GM19025 (cell line): ENCODE measurements around the gene KDM4B.

Experiments
- ATAC-seq: cut with Tn5 transposase; IDR thresholded peaks from one replicate; pipeline ENCODE4 v1.9.1; 2021; ENCODE audit warnings: mild to moderate bottlenecking, low read depth, moderate library complexity; ENCODE audit not compliant: unreplicated experiment

The KDM4B gene

GRCh38 chr19:4983346-4984105 lies 14.6 kb downstream of the KDM4B start:
- no peak for ATAC-seq

DNA sequence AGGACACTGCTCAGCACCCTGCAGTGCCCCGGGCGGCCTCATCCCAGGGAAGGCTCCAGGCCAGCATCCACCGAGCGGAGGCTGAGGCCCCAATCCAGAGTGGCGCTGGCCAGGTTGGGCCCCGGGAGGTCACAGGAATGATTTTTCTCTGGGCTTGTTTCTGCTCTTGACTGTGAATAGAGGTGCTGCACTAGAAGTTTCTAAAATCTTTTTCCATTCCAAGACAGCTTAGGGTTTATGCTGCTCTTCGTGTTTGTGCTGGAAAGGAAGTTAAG lies 15.1 kb downstream of the KDM4B start:
- no peak for ATAC-seq

- ATAC-seq = no peak
Measured at GRCh38 chr19:4984438-4984990, 15.6 kb downstream of the KDM4B start.

GRCh38 chr19:4985551-4985991 lies 16.7 kb downstream of the KDM4B start:
- ATAC-seq = no peak

- ATAC-seq = no peak
Measured at GRCh38 chr19:4986056-4986455, 17.1 kb downstream of the KDM4B start.

- no peak for ATAC-seq
Measured at GRCh38 chr19:4986471-4986891, 17.6 kb downstream of the KDM4B start.

GRCh38 chr19:4987256-4987655 lies 18.3 kb downstream of the KDM4B start:
- no peak for ATAC-seq

DNA sequence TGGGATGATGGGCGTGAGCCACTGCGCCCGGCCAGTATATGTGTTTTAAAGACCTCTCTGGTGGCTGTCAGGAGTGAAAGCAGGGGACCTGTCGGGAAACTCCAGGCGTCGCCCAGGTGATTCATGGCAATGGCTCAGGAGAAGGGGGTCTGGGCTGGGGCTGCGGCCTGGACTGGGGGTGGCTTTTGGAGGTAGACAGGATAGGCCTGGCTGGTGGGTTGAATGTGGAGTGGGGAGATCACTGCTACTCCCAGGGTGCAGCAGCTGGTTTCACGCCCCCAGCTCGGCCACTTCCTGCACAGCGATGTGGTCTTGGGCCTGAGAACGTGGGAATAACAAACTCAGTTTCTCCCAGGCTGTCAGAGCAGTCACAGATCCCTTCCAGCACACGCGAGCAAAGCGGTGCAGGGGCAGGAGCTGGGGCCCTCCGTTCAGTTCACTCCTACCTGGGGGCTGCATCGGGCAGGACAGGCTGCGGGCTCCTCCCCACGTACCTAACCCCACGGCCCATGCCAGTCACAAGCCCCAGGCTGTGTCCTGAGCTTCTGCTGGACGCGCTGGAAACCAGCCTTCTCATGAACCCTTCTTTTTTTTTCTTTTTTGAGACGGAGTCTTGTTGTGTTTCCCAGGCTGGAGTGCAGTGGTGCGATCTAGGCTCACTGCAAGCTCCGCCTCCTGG lies 18.9 kb downstream of the KDM4B start:
- ATAC-seq = no peak

DNA sequence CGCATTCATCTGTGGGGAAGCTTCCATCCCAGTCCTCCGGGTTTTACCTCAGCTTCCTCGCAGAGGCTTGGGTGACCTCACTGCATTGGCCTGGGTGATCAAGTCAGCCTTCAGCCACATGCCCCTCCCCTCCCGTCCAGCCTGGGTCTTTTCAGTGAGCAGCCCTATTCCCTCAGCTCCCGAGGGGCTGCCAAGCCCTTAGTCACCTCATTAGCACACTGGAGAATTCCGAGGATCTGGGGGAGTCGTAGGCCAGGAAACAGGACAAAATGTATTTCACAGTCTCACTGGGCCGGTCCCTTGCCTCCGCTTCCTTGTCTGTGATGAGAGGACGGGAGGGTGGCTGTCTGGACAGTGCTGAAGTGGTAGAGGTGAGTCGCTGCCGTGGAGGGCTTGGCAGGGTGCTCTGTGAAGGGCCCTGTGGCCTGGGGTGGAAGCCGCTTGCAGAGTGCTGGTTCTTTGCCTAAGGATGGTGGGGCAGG lies 19.9 kb downstream of the KDM4B start:
- ATAC-seq = no peak

DNA sequence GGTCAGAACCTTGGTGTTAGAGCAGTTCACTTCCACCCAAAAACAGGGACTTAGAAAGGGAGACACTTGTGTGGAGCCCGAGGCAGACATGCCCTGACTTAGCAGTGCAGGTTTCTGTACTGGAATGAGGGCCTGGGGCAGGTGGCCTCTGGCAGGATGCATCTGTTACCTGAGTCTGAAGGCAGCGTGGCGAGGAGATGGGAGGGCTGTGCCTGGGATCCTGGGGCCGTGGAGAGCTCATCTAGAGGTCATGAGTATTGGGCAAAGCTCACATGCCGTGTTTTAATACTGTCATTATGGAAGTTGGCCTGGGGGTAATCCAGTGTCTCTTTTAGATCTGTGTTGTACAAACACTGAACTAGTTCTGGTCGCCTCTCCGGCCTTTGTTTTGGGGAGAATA lies 21.4 kb downstream of the KDM4B start:
- ATAC-seq = no peak

GRCh38 chr19:4991538-4991937 lies 22.6 kb downstream of the KDM4B start:
- no peak for ATAC-seq

- no peak for ATAC-seq
Measured at GRCh38 chr19:4991996-4992698, 23.2 kb downstream of the KDM4B start.

- ATAC-seq = no peak
Measured at GRCh38 chr19:4993683-4994082, 24.8 kb downstream of the KDM4B start.

DNA sequence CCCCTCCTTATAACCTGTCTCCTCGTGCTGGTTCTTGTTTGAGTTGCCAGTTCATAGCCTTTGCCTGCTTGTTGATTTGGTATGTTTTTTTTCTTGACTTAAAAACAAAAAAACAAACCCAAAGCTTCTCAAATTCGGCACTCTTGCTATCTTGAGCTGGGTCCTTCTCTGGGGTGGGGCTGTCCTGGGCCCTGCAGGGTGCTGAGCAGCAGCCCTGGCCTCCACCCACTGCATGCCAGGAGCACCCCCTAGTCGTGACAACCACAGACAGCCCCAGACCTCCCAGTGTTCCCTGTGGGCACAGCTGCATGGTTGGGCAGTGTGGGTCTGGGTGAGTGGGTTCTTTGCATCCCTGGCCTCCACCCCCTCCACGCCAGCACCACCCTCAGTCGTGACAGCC lies 27.8 kb downstream of the KDM4B start:
- ATAC-seq = no peak

- ATAC-seq = no peak
Measured at GRCh38 chr19:4997297-4997696, 28.4 kb downstream of the KDM4B start.

DNA sequence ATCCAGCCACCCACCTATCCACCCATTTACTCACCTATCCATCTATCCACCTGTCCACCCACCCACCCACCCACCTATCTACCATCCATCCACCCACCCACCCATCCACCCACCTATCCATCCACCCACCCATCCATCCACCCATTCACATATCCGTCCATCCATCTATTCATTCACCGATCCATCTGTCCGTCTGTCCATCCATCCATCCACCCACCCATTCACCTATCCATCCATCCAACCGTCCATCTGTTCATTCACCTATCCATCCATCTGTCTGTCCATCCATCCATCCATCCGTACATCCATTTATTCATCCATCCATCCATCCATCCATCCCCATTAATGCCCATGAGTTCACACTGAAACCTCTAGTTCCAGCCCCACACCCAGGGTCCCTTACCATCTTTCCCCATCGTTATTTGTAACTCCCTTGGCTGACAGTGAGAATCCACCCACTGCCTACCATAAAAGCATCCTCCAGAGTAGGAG lies 31.3 kb downstream of the KDM4B start:
- no peak for ATAC-seq

DNA sequence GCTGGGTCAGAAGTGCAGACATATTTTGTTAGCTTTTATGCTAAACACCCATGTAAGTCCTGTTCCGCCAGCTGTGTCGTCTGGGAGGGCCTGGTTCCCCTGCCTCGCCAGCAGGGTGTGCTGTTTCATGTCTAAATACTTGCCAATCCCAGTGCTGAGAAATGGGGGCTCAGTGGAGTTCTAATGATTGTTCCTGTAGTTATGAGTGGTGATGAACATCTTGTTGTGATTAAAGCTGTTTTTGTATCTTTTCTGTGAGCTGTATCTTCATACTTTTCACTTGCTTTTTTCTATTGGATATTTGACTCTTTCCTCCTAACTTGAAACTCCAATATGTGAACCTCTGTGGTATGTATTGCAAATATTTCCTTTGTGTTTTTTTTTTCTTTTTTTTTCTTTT lies 32.7 kb downstream of the KDM4B start:
- ATAC-seq = no peak

DNA sequence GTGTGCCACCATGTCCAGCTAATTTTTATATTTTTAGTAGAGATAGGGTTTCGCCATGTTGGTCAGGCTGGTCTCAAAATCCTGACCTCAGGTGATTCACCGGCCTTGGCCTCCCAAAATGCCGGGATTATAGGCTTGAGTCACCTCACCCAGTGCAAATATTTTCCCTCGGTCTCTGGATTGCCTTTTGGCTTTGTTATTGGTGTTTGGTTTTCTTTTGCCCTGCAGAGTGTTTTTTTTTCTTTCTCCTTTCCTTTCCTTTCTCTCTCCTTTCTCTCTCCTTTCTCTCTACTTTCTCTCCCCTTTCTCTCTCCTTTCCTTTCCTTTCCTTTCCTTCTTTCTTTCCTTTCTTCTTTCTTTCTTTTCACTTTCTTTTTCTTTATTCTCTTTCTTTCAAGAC lies 33.2 kb downstream of the KDM4B start:
- ATAC-seq = no peak

DNA sequence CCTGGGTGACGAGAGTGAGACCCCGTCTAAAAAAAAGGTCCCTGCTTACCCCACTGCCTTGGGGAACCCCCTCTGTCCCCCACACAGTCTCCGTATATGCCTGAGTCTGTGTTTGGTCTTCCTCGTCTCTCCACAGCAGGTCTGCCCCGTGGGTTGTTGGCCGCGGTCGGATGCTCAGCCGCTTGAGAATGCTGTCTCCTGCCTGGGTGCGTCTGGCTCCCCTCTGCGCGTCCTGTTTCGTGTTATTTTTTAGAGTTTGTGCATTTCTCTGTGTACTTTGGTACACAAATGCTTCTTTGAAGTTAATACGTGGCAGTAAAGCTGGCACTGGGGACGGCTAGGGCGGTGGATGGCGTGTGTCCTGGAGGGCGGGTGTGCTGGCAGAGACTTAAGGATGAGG lies 34.9 kb downstream of the KDM4B start:
- ATAC-seq = no peak

GRCh38 chr19:5005096-5005495 lies 36.2 kb downstream of the KDM4B start:
- ATAC-seq = no peak

DNA sequence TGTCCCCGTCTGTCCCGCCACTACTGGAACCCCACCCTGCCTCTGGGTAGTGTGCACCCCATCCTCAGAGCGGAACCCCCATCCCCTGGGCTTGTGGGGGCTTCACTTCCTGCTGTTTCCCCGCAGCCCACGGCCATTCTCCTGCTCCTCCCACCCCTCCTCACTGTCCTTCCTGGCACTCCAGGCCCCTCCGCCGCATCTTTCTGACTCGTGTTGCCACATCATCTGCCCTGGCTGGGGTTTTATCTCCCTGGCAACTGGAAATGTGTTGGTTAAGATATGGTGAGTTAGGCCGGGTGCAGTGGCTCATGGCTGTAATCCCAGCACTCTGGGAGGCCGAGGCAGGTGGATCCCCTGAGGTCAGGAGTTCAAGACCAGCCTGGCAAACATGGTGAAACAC lies 37.3 kb downstream of the KDM4B start:
- ATAC-seq = no peak
